Astrocyte (in vitro differentiated cells and primary cell): ENCODE results near the gene COMMD8. TPM values are rescaled to one million over a fixed set of nuclear protein-coding genes. Genes with fewer than 3 reads are reported as not detected.
A peak's percentile ranks its signal among the peaks of the same experiment; 100 is the strongest.

Source experiments
- DNase-seq: peaks from one replicate; pipeline ENCODE4 v3.0.0-alpha.2; 2010; ENCODE audit warnings: low read depth
- FAIRE-seq: peaks from 2 replicates; lab custom pipeline; 2011; peaks lifted over from hg19 to GRCh38; lab: Jason Lieb, UNC
- H2AFZ ChIP-seq: 2 replicates; pipeline ENCODE4 v1.6.0; 2012; ENCODE audit warnings: low read depth, low read length, inconsistent platforms
- H3K27ac ChIP-seq: 2 replicates; pipeline ENCODE4 v1.5.1; 2011; ENCODE audit warnings: low read depth, low read length, inconsistent platforms
- H3K27me3 ChIP-seq: 2 replicates; pipeline ENCODE4 v1.6.0; 2011; ENCODE audit warnings: low read length, inconsistent platforms; ENCODE audit not compliant: insufficient read depth
- H3K36me3 ChIP-seq: 2 replicates; pipeline ENCODE4 v1.5.1; 2011; ENCODE audit warnings: low read length, inconsistent platforms; ENCODE audit not compliant: insufficient read depth
- H3K4me1 ChIP-seq: 2 replicates; pipeline ENCODE4 v1.5.1; 2011; ENCODE audit warnings: low read length, inconsistent platforms; ENCODE audit not compliant: insufficient read depth
- H3K4me2 ChIP-seq: 2 replicates; pipeline ENCODE4 v1.6.0; 2012; ENCODE audit warnings: low read length, inconsistent platforms
- H3K4me3 ChIP-seq: 2 replicates; pipeline ENCODE4 v1.5.1; 2011; ENCODE audit warnings: low read depth, mild to moderate bottlenecking, low read length, inconsistent platforms; ENCODE audit not compliant: insufficient read depth
- H3K79me2 ChIP-seq: 2 replicates; pipeline ENCODE4 v1.6.0; 2012; ENCODE audit warnings: mild to moderate bottlenecking, low read length, inconsistent platforms; ENCODE audit not compliant: insufficient read depth
- H3K9ac ChIP-seq: 2 replicates; pipeline ENCODE4 v1.6.0; 2012; ENCODE audit warnings: mild to moderate bottlenecking, low read length, inconsistent platforms
- H3K9me3 ChIP-seq: 2 replicates; pipeline ENCODE4 v1.5.1; 2012; ENCODE audit warnings: low read depth, mild to moderate bottlenecking, low read length, inconsistent platforms; ENCODE audit not compliant: insufficient read depth
- H4K20me1 ChIP-seq: 2 replicates; pipeline ENCODE4 v1.6.0; 2012; ENCODE audit warnings: low read length, inconsistent platforms; ENCODE audit not compliant: insufficient read depth
- H3K27ac Mint-ChIP-seq: one replicate; pipeline ENCODE4 v1.8.0; 2021; ENCODE audit warnings: mild to moderate bottlenecking, mixed read lengths; ENCODE audit not compliant: unreplicated experiment
- H3K27me3 Mint-ChIP-seq: one replicate; pipeline ENCODE4 v1.8.0; 2021; ENCODE audit warnings: low read depth, mixed read lengths; ENCODE audit not compliant: unreplicated experiment
- H3K36me3 Mint-ChIP-seq: one replicate; pipeline ENCODE4 v1.8.0; 2021; ENCODE audit warnings: low read depth, mixed read lengths; ENCODE audit not compliant: unreplicated experiment
- H3K4me1 Mint-ChIP-seq: one replicate; pipeline ENCODE4 v1.8.0; 2021; ENCODE audit warnings: low read depth, mixed read lengths; ENCODE audit not compliant: unreplicated experiment
- H3K4me3 Mint-ChIP-seq: one replicate; pipeline ENCODE4 v1.8.0; 2021; ENCODE audit warnings: mild to moderate bottlenecking, moderate library complexity, mixed read lengths; ENCODE audit not compliant: unreplicated experiment
- H3K9me3 Mint-ChIP-seq: one replicate; pipeline ENCODE4 v1.8.0; 2021; ENCODE audit warnings: mild to moderate bottlenecking, mixed read lengths; ENCODE audit not compliant: unreplicated experiment
- CTCF ChIP-seq: IDR thresholded peaks from 2 replicates; pipeline ENCODE4 v1.5.1; 2011; ENCODE audit warnings: low read depth, mild to moderate bottlenecking, inconsistent platforms, low read length, moderate library complexity; ENCODE audit not compliant: insufficient read depth
- EZH2 ChIP-seq: IDR thresholded peaks from 2 replicates; pipeline ENCODE4 v1.6.1; 2012; ENCODE audit warnings: mild to moderate bottlenecking, low read length, inconsistent platforms; ENCODE audit not compliant: insufficient read depth
- total RNA-seq: library from RNA; stranded (reverse); gene quantifications from 2 replicates; pipeline ENCODE4 v1.2.1, GENCODE V29; 2021

Gene COMMD8
- total RNA-seq, 1 donor from 2014 or later: 23.5 TPM

GRCh38 chr4:47469951-47470350 lies 6.4 kb upstream of the COMMD8 start:
- Mint-ChIP-seq H3K27me3 (no peaks in the 10 kb centered on the region), H3K4me3 (no peak overlapping the region), H3K9me3 (no peaks in the 10 kb centered on the region), H3K36me3 (no peaks in the 10 kb centered on the region), H3K27ac (peak overlapping the region; percentile 75), H3K4me1 (peaks cover 27% of the 10 kb centered on the region)
- Histone ChIP-seq H2AFZ (no peak overlapping the region), H3K4me2 (peak overlapping the region; percentile 33), H3K9ac (no peak overlapping the region), H3K9me3 (no peaks in the 10 kb centered on the region), H3K27ac (peak overlapping the region; percentile 51), H3K79me2 (no peaks in the 10 kb centered on the region), H3K36me3 (no peaks in the 10 kb centered on the region), H3K27me3 (no peaks in the 10 kb centered on the region), H3K4me1 (peaks cover 10% of the 10 kb centered on the region), H4K20me1 (no peaks in the 10 kb centered on the region), H3K4me3 (no peak overlapping the region)
- FAIRE-seq (peak; percentile 82), DNase-seq (peak; percentile 72)
- TF ChIP-seq CTCF: no peak
- TF ChIP-seq EZH2: no peak

GRCh38 chr4:47468706-47469365 lies 5.3 kb upstream of the COMMD8 start:
- DNase-seq (peak; percentile 81), FAIRE-seq (peak; percentile 17)
- Mint-ChIP-seq H3K4me3 (no peak overlapping the region), H3K36me3 (no peaks in the 10 kb centered on the region), H3K4me1 (peaks cover 28% of the 10 kb centered on the region), H3K27ac (no peak overlapping the region), H3K27me3 (no peaks in the 10 kb centered on the region), H3K9me3 (no peaks in the 10 kb centered on the region)
- H3K4me1 ChIP-seq: peaks cover 11% of the 10 kb centered on the region
- no peak overlapping the region for H3K9ac ChIP-seq
- H3K79me2 ChIP-seq: no peaks in the 10 kb centered on the region
- TF ChIP-seq CTCF (no peak), EZH2 (no peak)
- H3K9me3 ChIP-seq: no peaks in the 10 kb centered on the region
- H3K4me3 ChIP-seq: no peak overlapping the region
- no peaks in the 10 kb centered on the region for H3K36me3 ChIP-seq
- no peaks in the 10 kb centered on the region for H4K20me1 ChIP-seq
- H3K27ac ChIP-seq: peak overlapping the region; percentile 51
- H3K4me2 ChIP-seq: peak overlapping the region; percentile 33
- no peaks in the 10 kb centered on the region for H3K27me3 ChIP-seq
- no peak overlapping the region for H2AFZ ChIP-seq
